Hematopoietic multipotent progenitor cell treated with erythropoietin and hydrocortisone succinate and interleukin-3 and kit ligand, for 6 days (in vitro differentiated cells): ENCODE results near the gene CHST15.

Source experiments
- DNase-seq: peaks from one replicate; pipeline ENCODE4 v3.0.0-alpha.2; 2015

CHST15 gene

GRCh38 chr10:124061030-124061429 is 32.4 kb downstream of the CHST15 start:
- DNase-seq: no peak

GRCh38 chr10:124060148-124060720 is 33.2 kb downstream of the CHST15 start:
- DNase-seq: no peak

- DNase-seq: no peak
Observed at GRCh38 chr10:124059551-124059950, 33.8 kb downstream of the CHST15 start.

GRCh38 chr10:124058346-124059003 is 34.9 kb downstream of the CHST15 start:
- DNase-seq: no peak

- no peak for DNase-seq
Observed at GRCh38 chr10:124057601-124058000, 35.8 kb downstream of the CHST15 start.

GRCh38 chr10:124056337-124056980 is 36.9 kb downstream of the CHST15 start:
- DNase-seq: no peak

- DNase-seq: no peak
Observed at GRCh38 chr10:124053971-124054370, 39.4 kb downstream of the CHST15 start.

GRCh38 chr10:124052561-124052960 is 40.8 kb downstream of the CHST15 start:
- no peak for DNase-seq

GRCh38 chr10:124050021-124051015 is 43.1 kb downstream of the CHST15 start:
- DNase-seq: no peak

GRCh38 chr10:124049484-124049883 is 43.9 kb downstream of the CHST15 start:
- DNase-seq: no peak

- no peak for DNase-seq
Observed at GRCh38 chr10:124048371-124049290, 44.8 kb downstream of the CHST15 start.

- DNase-seq: no peak
Observed at GRCh38 chr10:124047427-124048152, 45.8 kb downstream of the CHST15 start.

- no peak for DNase-seq
Observed at GRCh38 chr10:124045801-124046355, 47.5 kb downstream of the CHST15 start.

- no peak for DNase-seq
Observed at GRCh38 chr10:124045276-124045675, 48.1 kb downstream of the CHST15 start.

GRCh38 chr10:124044143-124044862 is 49.1 kb downstream of the CHST15 start:
- no peak for DNase-seq

- DNase-seq: no peak
Observed at GRCh38 chr10:124043310-124044142, 49.9 kb downstream of the CHST15 start.

GRCh38 chr10:124042656-124043309 is 50.6 kb downstream of the CHST15 start:
- no peak for DNase-seq

GRCh38 chr10:124041675-124042445 is 51.5 kb downstream of the CHST15 start:
- no peak for DNase-seq
